ENCODE measurements around the gene EFCAB13.

- TF ChIP-seq CTCF (IDR thresholded peaks at IDR 0.05; ENCODE audit: low read length) (no peak), EZH2 (optimal IDR thresholded peaks at IDR 0.05; ENCODE audit: low read depth, low read length) (no peak)
These were observed 38.8 kb upstream of the EFCAB13 start for GRCh38 chr17:47285003-47285402.

All from MM.1S (cell line).